Measurements from ENCODE around the gene C16orf86. TPM values are rescaled to one million over a fixed set of nuclear protein-coding genes. Genes with fewer than 3 reads are reported as not detected.
A peak's percentile ranks its signal among the peaks of the same experiment; 100 is the strongest.

Gene C16orf86
- total RNA-seq, 1 donor from 2014 or later = 3.1 TPM

GRCh38 chr16:67659675-67660563 lies 6.7 kb upstream of the C16orf86 start, which contains the start of gene ACD:
ACD (minus strand) TSS chr16:67660260; CDS start chr16:67660220, 40 bp downstream.
- Histone ChIP-seq H3K36me3 (ENCODE audit: control insufficient read depth in 3 of 3, insufficient read depth in 3 of 3, low read length in 3 of 3) (peaks cover 15 to 17% (median 17%) of the 10 kb centered on the region in 3 donors), H3K9ac (ENCODE audit: low read depth in 1 of 3, low read length in 3 of 3) (peak within 1 kb of the TSS; percentile 85 to 87 (median 86)), H3K4me1 (ENCODE audit: control insufficient read depth in 3 of 3, insufficient read depth in 3 of 3, low read length in 3 of 3) (peaks cover 22 to 29% (median 24%) of the 10 kb centered on the region in 3 donors), H3K4me3 (ENCODE audit: low read length in 3 of 3) (peak within 1 kb of the TSS; percentile 99), H3K27me3 (ENCODE audit: control insufficient read depth in 3 of 3, insufficient read depth in 3 of 3, low read length in 3 of 3) (peaks cover under 1 to 13% (median 8%) of the 10 kb centered on the region in 3 donors), H3K9me3 (ENCODE audit: control insufficient read depth in 3 of 3, low read length in 3 of 3) (no peaks in the 10 kb centered on the region), H3K27ac (ENCODE audit: low read depth, low read length) (peak within 1 kb of the TSS; percentile 91)

GRCh38 chr16:67660564-67661028 lies 6.0 kb upstream of the C16orf86 start, which contains the start of gene PARD6A:
PARD6A (plus strand) TSS chr16:67660960; CDS start chr16:67661039, 79 bp downstream.
- Histone ChIP-seq H3K27me3 (ENCODE audit: control insufficient read depth in 3 of 3, insufficient read depth in 3 of 3, low read length in 3 of 3) (peaks cover 0 to 6% (median 2%) of the 10 kb centered on the region in 3 donors), H3K36me3 (ENCODE audit: control insufficient read depth in 3 of 3, insufficient read depth in 3 of 3, low read length in 3 of 3) (peaks cover 15 to 17% (median 17%) of the 10 kb centered on the region in 3 donors), H3K9ac (ENCODE audit: low read depth in 1 of 3, low read length in 3 of 3) (peak within 1 kb of the TSS; percentile 85 to 87 (median 86)), H3K9me3 (ENCODE audit: control insufficient read depth in 3 of 3, low read length in 3 of 3) (no peaks in the 10 kb centered on the region), H3K4me1 (ENCODE audit: control insufficient read depth in 3 of 3, insufficient read depth in 3 of 3, low read length in 3 of 3) (peaks cover 22 to 31% (median 24%) of the 10 kb centered on the region in 3 donors), H3K27ac (ENCODE audit: low read depth, low read length) (peak within 1 kb of the TSS; percentile 91), H3K4me3 (ENCODE audit: low read length in 3 of 3) (peak within 1 kb of the TSS; percentile 99)

GRCh38 chr16:67661101-67661761 lies 5.4 kb upstream of the C16orf86 start:
- Histone ChIP-seq H3K27ac (ENCODE audit: low read depth, low read length) (peak overlapping the region; percentile 20), H3K36me3 (ENCODE audit: control insufficient read depth in 3 of 3, insufficient read depth in 3 of 3, low read length in 3 of 3) (peaks cover 15 to 17% (median 17%) of the 10 kb centered on the region in 3 donors), H3K9ac (ENCODE audit: low read depth in 1 of 3, low read length in 3 of 3) (peak overlapping the region in 2 of 3 donors; percentile 27 to 72), H3K9me3 (ENCODE audit: control insufficient read depth in 3 of 3, low read length in 3 of 3) (no peaks in the 10 kb centered on the region), H3K4me1 (ENCODE audit: control insufficient read depth in 3 of 3, insufficient read depth in 3 of 3, low read length in 3 of 3) (peaks cover 25 to 37% (median 29%) of the 10 kb centered on the region in 3 donors), H3K4me3 (ENCODE audit: low read length in 3 of 3) (peak overlapping the region; percentile 69 to 99 (median 99)), H3K27me3 (ENCODE audit: control insufficient read depth in 3 of 3, insufficient read depth in 3 of 3, low read length in 3 of 3) (no peaks in the 10 kb centered on the region)

DNA sequence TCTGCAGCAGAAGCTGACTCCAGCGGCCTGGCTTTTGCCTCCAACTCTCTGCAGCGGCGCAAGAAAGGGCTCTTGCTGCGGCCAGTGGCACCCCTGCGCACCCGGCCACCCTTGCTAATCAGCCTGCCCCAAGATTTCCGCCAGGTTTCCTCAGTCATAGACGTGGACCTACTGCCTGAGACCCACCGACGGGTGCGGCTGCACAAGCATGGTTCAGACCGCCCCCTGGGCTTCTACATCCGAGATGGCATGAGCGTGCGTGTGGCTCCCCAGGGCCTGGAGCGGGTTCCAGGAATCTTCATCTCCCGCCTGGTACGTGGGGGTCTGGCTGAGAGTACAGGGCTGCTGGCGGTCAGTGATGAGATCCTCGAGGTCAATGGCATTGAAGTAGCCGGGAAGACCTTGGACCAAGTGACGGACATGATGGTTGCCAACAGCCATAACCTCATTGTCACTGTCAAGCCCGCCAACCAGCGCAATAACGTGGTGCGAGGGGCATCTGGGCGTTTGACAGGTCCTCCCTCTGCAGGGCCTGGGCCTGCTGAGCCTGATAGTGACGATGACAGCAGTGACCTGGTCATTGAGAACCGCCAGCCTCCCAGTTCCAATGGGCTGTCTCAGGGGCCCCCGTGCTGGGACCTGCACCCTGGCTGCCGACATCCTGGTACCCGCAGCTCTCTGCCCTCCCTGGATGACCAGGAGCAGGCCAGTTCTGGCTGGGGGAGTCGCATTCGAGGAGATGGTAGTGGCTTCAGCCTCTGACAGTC lies 4.5 kb upstream of the C16orf86 start:
- no peaks in the 10 kb centered on the region for H3K27me3 ChIP-seq (ENCODE audit: control insufficient read depth in 3 of 3, insufficient read depth in 3 of 3, low read length in 3 of 3)

GRCh38 chr16:67662653-67663010 lies 4.0 kb upstream of the C16orf86 start:
- Histone ChIP-seq H3K4me3 (ENCODE audit: low read length in 3 of 3) (no peak overlapping the region), H3K4me1 (ENCODE audit: control insufficient read depth in 3 of 3, insufficient read depth in 3 of 3, low read length in 3 of 3) (peaks cover 34 to 47% (median 38%) of the 10 kb centered on the region in 3 donors), H3K27me3 (ENCODE audit: control insufficient read depth in 3 of 3, insufficient read depth in 3 of 3, low read length in 3 of 3) (no peaks in the 10 kb centered on the region), H3K36me3 (ENCODE audit: control insufficient read depth in 3 of 3, insufficient read depth in 3 of 3, low read length in 3 of 3) (peaks cover 12 to 15% (median 14%) of the 10 kb centered on the region in 3 donors), H3K9me3 (ENCODE audit: control insufficient read depth in 3 of 3, low read length in 3 of 3) (no peaks in the 10 kb centered on the region), H3K27ac (ENCODE audit: low read depth, low read length) (no peak overlapping the region), H3K9ac (ENCODE audit: low read depth in 1 of 3, low read length in 3 of 3) (no peak overlapping the region)

More for the DNA sequence above, 4.5 kb upstream of the C16orf86 start:
- Histone ChIP-seq H3K4me1 (ENCODE audit: control insufficient read depth in 3 of 3, insufficient read depth in 3 of 3, low read length in 3 of 3) (peaks cover 28 to 42% (median 32%) of the 10 kb centered on the region in 3 donors), H3K9ac (ENCODE audit: low read depth in 1 of 3, low read length in 3 of 3) (peak overlapping the region in 1 of 3 donors; percentile 72), H3K4me3 (ENCODE audit: low read length in 3 of 3) (no peak overlapping the region), H3K36me3 (ENCODE audit: control insufficient read depth in 3 of 3, insufficient read depth in 3 of 3, low read length in 3 of 3) (peaks cover 15 to 17% (median 17%) of the 10 kb centered on the region in 3 donors), H3K9me3 (ENCODE audit: control insufficient read depth in 3 of 3, low read length in 3 of 3) (no peaks in the 10 kb centered on the region), H3K27ac (ENCODE audit: low read depth, low read length) (no peak overlapping the region)

GRCh38 chr16:67663151-67663876 lies 3.3 kb upstream of the C16orf86 start:
- Histone ChIP-seq H3K27me3 (ENCODE audit: control insufficient read depth in 3 of 3, insufficient read depth in 3 of 3, low read length in 3 of 3) (no peaks in the 10 kb centered on the region), H3K36me3 (ENCODE audit: control insufficient read depth in 3 of 3, insufficient read depth in 3 of 3, low read length in 3 of 3) (peaks cover 7 to 9% (median 8%) of the 10 kb centered on the region in 3 donors), H3K4me1 (ENCODE audit: control insufficient read depth in 3 of 3, insufficient read depth in 3 of 3, low read length in 3 of 3) (peaks cover 40 to 54% (median 44%) of the 10 kb centered on the region in 3 donors), H3K27ac (ENCODE audit: low read depth, low read length) (no peak overlapping the region), H3K4me3 (ENCODE audit: low read length in 3 of 3) (no peak overlapping the region), H3K9ac (ENCODE audit: low read depth in 1 of 3, low read length in 3 of 3) (no peak overlapping the region), H3K9me3 (ENCODE audit: control insufficient read depth in 3 of 3, low read length in 3 of 3) (no peaks in the 10 kb centered on the region)

DNA sequence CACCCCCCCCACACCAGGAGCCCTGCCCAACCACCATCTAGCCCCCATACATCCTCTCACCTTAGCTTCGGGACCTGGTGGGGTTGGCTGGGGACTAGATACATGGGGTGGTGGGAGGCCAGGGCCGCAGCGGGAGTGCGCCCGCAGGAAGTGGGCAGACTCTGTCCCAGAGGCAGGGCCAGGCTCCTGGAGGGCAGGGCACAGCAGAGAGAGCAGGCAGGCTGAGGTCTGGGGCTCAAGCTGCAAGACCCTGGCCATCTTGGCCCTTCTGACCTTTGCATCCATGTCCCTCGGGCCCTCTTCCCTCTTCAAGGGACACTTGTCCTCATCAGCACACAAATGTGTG lies 2.8 kb upstream of the C16orf86 start:
- H3K27me3 ChIP-seq (ENCODE audit: control insufficient read depth in 3 of 3, insufficient read depth in 3 of 3, low read length in 3 of 3) = no peaks in the 10 kb centered on the region
- no peaks in the 10 kb centered on the region for H3K9me3 ChIP-seq (ENCODE audit: control insufficient read depth in 3 of 3, low read length in 3 of 3)
- no peak overlapping the region for H3K27ac ChIP-seq (ENCODE audit: low read depth, low read length)
- H3K36me3 ChIP-seq (ENCODE audit: control insufficient read depth in 3 of 3, insufficient read depth in 3 of 3, low read length in 3 of 3) = peaks cover 4 to 8% (median 7%) of the 10 kb centered on the region in 3 donors
- H3K4me1 ChIP-seq (ENCODE audit: control insufficient read depth in 3 of 3, insufficient read depth in 3 of 3, low read length in 3 of 3) = peaks cover 38 to 51% (median 40%) of the 10 kb centered on the region in 3 donors
- H3K9ac ChIP-seq (ENCODE audit: low read depth in 1 of 3, low read length in 3 of 3) = no peak overlapping the region
- H3K4me3 ChIP-seq (ENCODE audit: low read length in 3 of 3) = no peak overlapping the region

- peaks cover 34 to 47% (median 36%) of the 10 kb centered on the region in 3 donors for H3K4me1 ChIP-seq (ENCODE audit: control insufficient read depth in 3 of 3, insufficient read depth in 3 of 3, low read length in 3 of 3)
- H3K9ac ChIP-seq (ENCODE audit: low read depth in 1 of 3, low read length in 3 of 3) = no peak overlapping the region
- H3K27me3 ChIP-seq (ENCODE audit: control insufficient read depth in 3 of 3, insufficient read depth in 3 of 3, low read length in 3 of 3) = no peaks in the 10 kb centered on the region
- peaks cover 4 to 8% (median 7%) of the 10 kb centered on the region in 3 donors for H3K36me3 ChIP-seq (ENCODE audit: control insufficient read depth in 3 of 3, insufficient read depth in 3 of 3, low read length in 3 of 3)
- H3K27ac ChIP-seq (ENCODE audit: low read depth, low read length) = no peak overlapping the region
- no peak overlapping the region for H3K4me3 ChIP-seq (ENCODE audit: low read length in 3 of 3)
- H3K9me3 ChIP-seq (ENCODE audit: control insufficient read depth in 3 of 3, low read length in 3 of 3) = no peaks in the 10 kb centered on the region
Observed at GRCh38 chr16:67664258-67664657, 2.4 kb upstream of the C16orf86 start.

DNA sequence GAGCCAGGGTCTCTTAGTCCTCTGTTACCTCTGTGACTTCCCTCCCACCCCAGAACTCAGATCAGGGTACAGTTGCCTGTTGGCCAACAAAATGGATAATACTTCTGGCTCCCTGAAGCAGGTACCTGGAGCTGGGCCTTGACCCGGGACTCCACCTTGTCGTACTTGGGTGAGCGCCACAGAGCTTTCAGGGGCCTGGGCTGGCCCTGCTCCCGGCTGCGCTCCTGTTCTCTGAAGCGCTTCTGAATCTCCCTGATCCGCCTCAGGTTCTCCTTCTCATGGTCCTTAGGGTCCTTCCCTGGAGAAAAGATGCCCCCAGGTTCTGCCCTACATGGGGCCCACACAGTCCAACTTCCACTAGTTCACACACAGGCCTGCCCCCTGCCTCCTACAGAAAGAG lies 1.7 kb upstream of the C16orf86 start:
- no peak overlapping the region for H3K27ac ChIP-seq (ENCODE audit: low read depth, low read length)

More for the DNA sequence above, 1.7 kb upstream of the C16orf86 start:
- Histone ChIP-seq H3K36me3 (ENCODE audit: control insufficient read depth in 3 of 3, insufficient read depth in 3 of 3, low read length in 3 of 3) (peaks cover 4 to 8% (median 7%) of the 10 kb centered on the region in 3 donors), H3K4me1 (ENCODE audit: control insufficient read depth in 3 of 3, insufficient read depth in 3 of 3, low read length in 3 of 3) (peaks cover 28 to 41% (median 30%) of the 10 kb centered on the region in 3 donors), H3K9me3 (ENCODE audit: control insufficient read depth in 3 of 3, low read length in 3 of 3) (no peaks in the 10 kb centered on the region), H3K9ac (ENCODE audit: low read depth in 1 of 3, low read length in 3 of 3) (no peak overlapping the region), H3K4me3 (ENCODE audit: low read length in 3 of 3) (no peak overlapping the region), H3K27me3 (ENCODE audit: control insufficient read depth in 3 of 3, insufficient read depth in 3 of 3, low read length in 3 of 3) (no peaks in the 10 kb centered on the region)
